ENCODE data around the gene HBG1.
"Not testable (repeated sequence)": the region's sequence is repeated elsewhere in the genome, so short reads cannot be mapped to it uniquely, and the experiment has no call there.

Gene HBG1

DNA sequence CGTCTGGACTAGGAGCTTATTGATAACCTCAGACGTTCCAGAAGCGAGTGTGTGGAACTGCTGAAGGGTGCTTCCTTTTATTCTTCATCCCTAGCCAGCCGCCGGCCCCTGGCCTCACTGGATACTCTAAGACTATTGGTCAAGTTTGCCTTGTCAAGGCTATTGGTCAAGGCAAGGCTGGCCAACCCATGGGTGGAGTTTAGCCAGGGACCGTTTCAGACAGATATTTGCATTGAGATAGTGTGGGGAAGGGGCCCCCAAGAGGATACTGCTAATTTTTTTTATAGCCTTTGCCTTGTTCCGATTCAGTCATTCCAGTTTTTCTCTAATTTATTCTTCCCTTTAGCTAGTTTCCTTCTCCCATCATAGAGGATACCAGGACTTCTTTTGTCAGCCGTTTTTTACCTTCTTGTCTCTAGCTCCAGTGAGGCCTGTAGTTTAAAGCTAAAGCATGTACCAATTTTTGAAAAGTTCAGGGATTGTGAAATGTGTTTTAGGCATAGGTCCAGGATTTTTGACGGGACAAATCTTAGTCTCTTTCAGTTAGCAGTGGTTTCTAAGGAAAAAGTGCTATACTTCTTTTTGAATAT, at the start of gene HBG1:
Gene HBG1, minus strand, starts transcription at position 51 of the 590 bp plus-strand sequence. CDS start 53 bp downstream, outside the sequence.
- not testable (repeated sequence) for H3K27ac ChIP-seq

DNA sequence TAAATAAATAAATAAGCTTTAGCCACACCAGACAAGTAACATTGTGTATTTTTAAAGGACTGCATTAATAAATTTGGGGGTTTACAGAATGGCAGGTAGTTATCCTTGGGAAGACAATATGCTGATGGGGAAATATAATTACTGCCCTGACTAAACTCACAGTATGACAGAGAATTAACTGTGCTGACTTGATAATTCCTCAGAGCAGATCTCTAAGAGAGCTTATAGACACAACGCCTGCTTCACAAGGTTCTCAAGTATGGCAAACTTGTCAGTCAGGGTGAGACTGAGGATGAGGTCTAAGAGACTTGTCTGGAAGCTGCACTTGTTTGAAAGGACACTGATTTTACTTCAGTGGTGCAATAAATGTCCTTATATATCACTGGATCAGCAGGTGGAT, 48.8 kb upstream of the HBG1 start:
- no peak overlapping the region for H3K27ac ChIP-seq
- TF ChIP-seq, protein P1, sequence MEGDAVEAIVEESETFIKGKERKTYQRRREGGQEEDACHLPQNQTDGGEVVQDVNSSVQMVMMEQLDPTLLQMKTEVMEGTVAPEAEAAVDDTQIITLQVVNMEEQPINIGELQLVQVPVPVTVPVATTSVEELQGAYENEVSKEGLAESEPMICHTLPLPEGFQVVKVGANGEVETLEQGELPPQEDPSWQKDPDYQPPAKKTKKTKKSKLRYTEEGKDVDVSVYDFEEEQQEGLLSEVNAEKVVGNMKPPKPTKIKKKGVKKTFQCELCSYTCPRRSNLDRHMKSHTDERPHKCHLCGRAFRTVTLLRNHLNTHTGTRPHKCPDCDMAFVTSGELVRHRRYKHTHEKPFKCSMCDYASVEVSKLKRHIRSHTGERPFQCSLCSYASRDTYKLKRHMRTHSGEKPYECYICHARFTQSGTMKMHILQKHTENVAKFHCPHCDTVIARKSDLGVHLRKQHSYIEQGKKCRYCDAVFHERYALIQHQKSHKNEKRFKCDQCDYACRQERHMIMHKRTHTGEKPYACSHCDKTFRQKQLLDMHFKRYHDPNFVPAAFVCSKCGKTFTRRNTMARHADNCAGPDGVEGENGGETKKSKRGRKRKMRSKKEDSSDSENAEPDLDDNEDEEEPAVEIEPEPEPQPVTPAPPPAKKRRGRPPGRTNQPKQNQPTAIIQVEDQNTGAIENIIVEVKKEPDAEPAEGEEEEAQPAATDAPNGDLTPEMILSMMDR (IDR thresholded peaks at IDR 0.05) = no peak
- TF ChIP-seq ZFX (IDR thresholded peaks at IDR 0.05; ENCODE audit: borderline replicate concordance) = no peak

DNA sequence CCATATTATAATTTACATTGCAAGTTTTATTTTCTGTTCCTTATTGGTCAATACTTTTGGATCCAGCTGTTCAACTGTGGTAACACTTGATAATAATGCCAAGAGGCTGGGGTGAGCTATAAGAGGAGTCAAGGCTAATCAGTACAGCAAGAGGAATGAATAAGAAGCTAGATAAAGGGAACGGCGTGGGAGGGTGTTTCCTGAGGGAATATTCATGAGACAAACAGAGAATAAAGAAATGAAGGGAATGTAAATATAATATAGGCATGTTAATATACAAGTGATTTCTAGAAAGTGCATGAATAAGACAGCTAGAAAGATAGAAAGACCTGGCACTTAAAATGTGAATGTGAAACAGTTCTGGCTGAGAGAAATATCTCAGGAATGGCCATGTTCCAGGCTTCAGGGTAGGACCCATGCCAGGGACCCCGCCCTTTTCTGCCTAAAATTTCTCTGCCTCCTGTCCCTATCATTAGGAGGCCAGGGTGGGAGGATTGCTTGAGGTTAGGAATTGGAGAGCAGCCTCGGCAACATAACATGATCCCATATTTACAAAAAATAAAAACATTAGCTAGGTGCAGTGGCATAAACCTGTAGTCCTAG, 48.2 kb upstream of the HBG1 start:
- TF ChIP-seq, protein P1 (IDR thresholded peaks at IDR 0.05) = no peak
- TF ChIP-seq ZFX (IDR thresholded peaks at IDR 0.05; ENCODE audit: borderline replicate concordance) = no peak
- no peak overlapping the region for H3K27ac ChIP-seq

DNA sequence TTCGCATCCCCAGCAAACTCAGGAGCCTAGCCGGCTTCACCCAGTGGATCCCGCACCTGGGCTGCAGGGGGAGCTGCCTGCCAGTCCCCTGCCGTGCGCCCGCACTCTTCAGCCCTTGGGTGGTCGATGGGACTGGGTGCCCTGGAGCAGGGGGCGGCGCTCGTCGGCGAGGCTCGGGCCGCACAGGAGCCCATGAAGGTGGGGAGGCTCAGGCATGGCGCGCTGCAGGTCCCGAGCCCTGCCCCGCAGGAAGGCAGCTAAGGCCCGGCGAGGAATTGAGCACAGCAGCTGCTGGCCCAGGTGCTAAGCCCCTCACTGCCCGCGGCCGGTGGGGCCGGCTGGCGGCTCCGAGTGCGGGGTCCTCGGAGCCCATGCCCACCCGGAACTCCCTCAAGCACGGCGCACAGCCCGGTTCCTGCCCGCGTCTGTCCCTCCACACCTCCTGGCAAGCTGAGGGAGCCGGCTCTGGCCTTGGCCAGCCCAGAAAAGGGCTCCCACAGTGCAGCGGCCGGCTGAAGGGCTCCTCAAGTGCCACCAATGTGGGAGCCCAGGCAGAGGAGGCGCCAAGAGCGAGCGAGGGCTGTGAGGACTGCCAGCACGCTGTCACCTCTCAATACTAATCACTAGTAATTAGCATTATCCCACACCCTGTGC, 44.8 kb upstream of the HBG1 start:
- H3K27ac ChIP-seq = not testable (repeated sequence)

DNA sequence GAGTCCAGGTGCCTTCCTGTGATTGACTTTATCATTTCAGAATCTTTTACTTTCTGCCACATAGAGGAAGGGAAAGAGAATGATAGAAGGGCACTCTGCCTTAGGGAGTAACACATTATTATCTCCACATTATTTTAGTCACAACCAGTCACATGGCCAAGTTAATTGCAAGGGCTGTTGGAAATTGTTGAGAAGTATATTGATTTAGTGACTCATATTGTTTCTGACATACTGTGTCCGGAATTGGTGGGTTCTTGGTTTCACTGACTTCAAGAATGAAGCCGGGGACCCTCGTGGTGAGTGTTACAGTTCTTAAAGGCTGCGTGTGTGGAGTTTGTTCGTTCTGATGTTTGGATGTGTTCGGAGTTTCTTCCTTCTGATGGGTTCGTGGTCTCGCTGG, 43.4 kb upstream of the HBG1 start:
- no peak overlapping the region for H3K27ac ChIP-seq
- TF ChIP-seq ZFX (IDR thresholded peaks at IDR 0.05; ENCODE audit: borderline replicate concordance) = no peak
- TF ChIP-seq, protein P1 (IDR thresholded peaks at IDR 0.05) = no peak

DNA sequence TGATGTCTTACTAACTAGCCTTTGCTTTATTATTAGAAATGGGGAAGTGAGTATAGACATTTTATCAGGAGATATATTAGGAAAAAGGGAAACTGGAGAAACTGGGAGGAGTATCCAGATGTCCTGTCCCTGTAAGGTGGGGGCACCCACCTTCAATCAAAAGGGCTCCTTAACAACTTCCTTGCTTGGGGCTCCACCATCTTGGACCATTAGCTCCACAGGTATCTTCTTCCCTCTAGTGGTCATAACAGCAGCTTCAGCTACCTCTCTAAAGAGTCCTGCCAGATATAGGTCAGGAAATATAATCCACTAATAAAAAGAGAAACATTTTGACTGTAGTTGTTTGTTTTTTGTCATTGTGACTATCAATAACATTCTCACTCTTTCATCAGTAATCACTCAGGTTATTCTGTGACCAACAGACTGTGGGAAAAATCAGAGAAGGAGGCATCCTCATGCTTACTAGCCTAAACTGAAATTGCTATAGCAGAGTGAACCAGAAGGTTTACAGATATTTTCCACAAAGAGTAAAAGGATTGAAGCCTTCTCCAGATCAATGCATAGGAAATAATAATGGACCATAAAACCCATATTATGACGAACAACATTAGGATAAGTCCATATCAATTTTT, 41.7 kb upstream of the HBG1 start:
- H3K27ac ChIP-seq = no peak overlapping the region
- TF ChIP-seq, protein P1 (IDR thresholded peaks at IDR 0.05) = peak; percentile 63
- no peak for TF ChIP-seq ZFX (IDR thresholded peaks at IDR 0.05; ENCODE audit: borderline replicate concordance)

DNA sequence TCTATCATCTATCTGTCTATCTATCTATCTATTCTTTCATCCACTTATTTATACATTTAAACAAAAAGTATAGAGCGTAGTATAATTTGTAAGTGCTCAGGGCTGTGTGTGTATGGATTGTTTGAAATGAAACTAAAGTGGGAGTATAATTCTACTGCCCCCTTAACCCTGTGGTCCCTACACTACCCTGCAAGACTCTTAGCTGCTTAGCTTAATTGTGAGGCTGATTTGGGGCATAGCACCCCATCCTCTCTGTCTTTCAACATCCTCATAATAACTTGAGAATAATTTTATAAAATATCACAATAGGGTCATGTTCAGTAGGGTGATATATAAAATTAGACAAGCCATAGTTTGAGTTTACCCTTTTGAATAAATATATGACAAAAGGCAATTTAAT, 40.4 kb upstream of the HBG1 start:
- TF ChIP-seq ZFX (IDR thresholded peaks at IDR 0.05; ENCODE audit: borderline replicate concordance) = no peak
- TF ChIP-seq, protein P1 (IDR thresholded peaks at IDR 0.05) = no peak
- H3K27ac ChIP-seq = no peak overlapping the region

DNA sequence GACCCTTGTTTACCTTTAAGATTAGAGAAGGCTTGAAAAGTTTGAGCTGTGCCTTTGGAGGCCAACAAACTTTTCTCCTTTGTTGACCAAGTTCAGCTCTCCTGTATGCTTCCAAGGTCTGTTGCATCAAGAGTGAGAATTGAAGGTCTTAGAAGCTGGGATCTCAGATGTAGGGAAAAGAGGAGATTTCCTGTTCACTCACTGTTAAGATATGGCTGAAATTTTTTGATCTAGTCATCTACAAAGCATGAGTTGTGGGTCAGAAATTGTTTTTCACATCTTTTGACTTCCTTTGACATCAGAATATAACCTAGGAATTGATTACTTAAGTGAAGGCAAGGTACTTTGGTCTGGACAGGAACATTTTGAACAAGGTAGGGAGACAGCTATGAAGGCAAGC, 40.0 kb upstream of the HBG1 start:
- TF ChIP-seq ZFX (IDR thresholded peaks at IDR 0.05; ENCODE audit: borderline replicate concordance) = no peak
- H3K27ac ChIP-seq = no peak overlapping the region

All from 22Rv1 (cell line).